Fibroblast of lung (primary cell): ENCODE measurements around the gene IRAG1. TPM values are rescaled to one million over a fixed set of nuclear protein-coding genes. Genes with fewer than 3 reads are reported as not detected.

Source experiments
- DNase-seq, 2 donors: peaks; one replicate each; pipeline versions ENCODE4 v3.0.0 to v3.0.0-alpha.2; 2010; ENCODE audit warnings: low read depth in 2 of 2
- H2AFZ ChIP-seq: 2 replicates; pipeline ENCODE4 v1.5.1; 2012; ENCODE audit warnings: low read length, control low read depth, inconsistent platforms
- H3K27ac ChIP-seq: 2 replicates; pipeline ENCODE4 v1.5.1; 2011; ENCODE audit warnings: low read length, control low read depth; ENCODE audit not compliant: insufficient read depth
- H3K27me3 ChIP-seq: 2 replicates; pipeline ENCODE4 v1.5.1; 2011; ENCODE audit warnings: mild to moderate bottlenecking, low read length; ENCODE audit not compliant: control insufficient read depth, insufficient read depth
- H3K36me3 ChIP-seq: 2 replicates; pipeline ENCODE4 v1.5.1; 2011; ENCODE audit warnings: low read length; ENCODE audit not compliant: control insufficient read depth, insufficient read depth
- H3K4me1 ChIP-seq: 2 replicates; pipeline ENCODE4 v1.5.1; 2011; ENCODE audit warnings: low read length; ENCODE audit not compliant: control insufficient read depth, insufficient read depth; ENCODE audit errors: extremely low read depth
- H3K4me2 ChIP-seq: 2 replicates; pipeline ENCODE4 v1.5.1; 2011; ENCODE audit warnings: low read length, control low read depth; ENCODE audit not compliant: insufficient read depth; ENCODE audit errors: extremely low read depth
- H3K4me3 ChIP-seq, 4 experiments: fragments of 200-600 bp in 1 of 4; sonication (generic) in 1 of 4; replicated peaks in 1 of 4; 2 replicates each; pipeline ENCODE4 v1.5.1; 2011 to 2016; ENCODE audit warnings: low read length in 4 of 4, low read depth in 3 of 4, mild to moderate bottlenecking in 3 of 4, control low read depth in 2 of 4, inconsistent platforms in 1 of 4, mixed read lengths in 1 of 4; ENCODE audit not compliant: insufficient read depth in 1 of 4; ENCODE audit errors: control extremely low read depth in 1 of 4
- H3K79me2 ChIP-seq: 2 replicates; pipeline ENCODE4 v1.5.1; 2012; ENCODE audit warnings: mild to moderate bottlenecking, low read length, inconsistent platforms; ENCODE audit not compliant: control insufficient read depth, insufficient read depth
- H3K9ac ChIP-seq: 2 replicates; pipeline ENCODE4 v1.5.1; 2011; ENCODE audit warnings: mild to moderate bottlenecking, low read length, control low read depth; ENCODE audit not compliant: insufficient read depth
- H3K9me3 ChIP-seq: 2 replicates; pipeline ENCODE4 v1.5.1; 2012; ENCODE audit warnings: low read depth, low read length; ENCODE audit not compliant: control insufficient read depth, insufficient read depth
- H4K20me1 ChIP-seq: 2 replicates; pipeline ENCODE4 v1.5.1; 2011; ENCODE audit warnings: low read length; ENCODE audit not compliant: control insufficient read depth, insufficient read depth; ENCODE audit errors: extremely low read depth
- CTCF ChIP-seq, 2 donors: IDR thresholded peaks in 1 of 2; conservative IDR thresholded peaks in 1 of 2; 1 replicate in 1 of 2; 2 replicates in 1 of 2; pipeline ENCODE4 v1.5.1; 2011 to 2012; ENCODE audit warnings: low read length in 2 of 2, control low read depth in 1 of 2, inconsistent platforms in 1 of 2, low read depth in 1 of 2, mild to moderate bottlenecking in 1 of 2
- EZH2 ChIP-seq: IDR thresholded peaks from 2 replicates; pipeline ENCODE4 v1.5.1; 2012; ENCODE audit warnings: low read length, control low read depth, mild to moderate bottlenecking; ENCODE audit errors: missing control alignments
- polyA plus RNA-seq, 2 donors: library from polyadenylated mRNA; depleted of rRNA in 1 of 2; stranded (reverse) in 1 of 2; unstranded in 1 of 2; fragments of >200 nt; gene quantifications; 2 replicates each; pipeline ENCODE4 v1.2.1, GENCODE V29; 2011 to 2012; ENCODE audit warnings: missing spikeins in 1 of 2
- total RNA-seq: library from RNA; depleted of rRNA; stranded (reverse); fragments of >200 nt; gene quantifications from 2 replicates; pipeline ENCODE4 v1.2.1, GENCODE V29; 2014

The IRAG1 gene
- total and polyA plus RNA-seq, 2 donors (not counting 1 experiment from before 2014, with no cell fraction given): 55.5 to 90.0 TPM

- Histone ChIP-seq H3K79me2 (no peaks in the 10 kb centered on the region), H4K20me1 (no peaks in the 10 kb centered on the region), H3K36me3 (peaks cover 10% of the 10 kb centered on the region), H3K27ac (no peak overlapping the region), H3K4me3 (no peak overlapping the region), H3K4me1 (peaks cover 37% of the 10 kb centered on the region), H3K4me2 (no peak overlapping the region), H3K27me3 (no peaks in the 10 kb centered on the region), H2AFZ (no peak overlapping the region), H3K9me3 (no peaks in the 10 kb centered on the region), H3K9ac (no peak overlapping the region)
- no peak for DNase-seq
- no peak for TF ChIP-seq CTCF (conservative IDR thresholded peaks at IDR 0.05 in 1 of 2, IDR thresholded peaks at IDR 0.05 in 1 of 2; ENCODE audit: low read depth in 1 of 2, low read length in 2 of 2)
- TF ChIP-seq EZH2: no peak
Observed at GRCh38 chr11:10653261-10653660, 40.3 kb downstream of the IRAG1 start.

GRCh38 chr11:10651656-10652361 is 41.7 kb downstream of the IRAG1 start:
- no peak overlapping the region for H3K27ac ChIP-seq
- H4K20me1 ChIP-seq: no peaks in the 10 kb centered on the region
- H3K9me3 ChIP-seq: no peaks in the 10 kb centered on the region
- no peak overlapping the region for H2AFZ ChIP-seq
- no peak overlapping the region for H3K4me2 ChIP-seq
- H3K9ac ChIP-seq: no peak overlapping the region
- peaks cover 27% of the 10 kb centered on the region for H3K4me1 ChIP-seq
- no peaks in the 10 kb centered on the region for H3K79me2 ChIP-seq
- TF ChIP-seq CTCF (conservative IDR thresholded peaks at IDR 0.05 in 1 of 2, IDR thresholded peaks at IDR 0.05 in 1 of 2; ENCODE audit: low read depth in 1 of 2, low read length in 2 of 2): no peak
- TF ChIP-seq EZH2: no peak
- H3K36me3 ChIP-seq: peaks cover 7% of the 10 kb centered on the region
- no peaks in the 10 kb centered on the region for H3K27me3 ChIP-seq
- DNase-seq: peak in 1 of 2 donors; percentile 41
- no peak overlapping the region for H3K4me3 ChIP-seq

- Histone ChIP-seq H3K4me2 (no peak overlapping the region), H3K36me3 (peaks cover 7% of the 10 kb centered on the region), H3K9ac (no peak overlapping the region), H3K4me1 (peaks cover 16% of the 10 kb centered on the region), H3K9me3 (no peaks in the 10 kb centered on the region), H4K20me1 (no peaks in the 10 kb centered on the region), H3K27ac (no peak overlapping the region), H3K79me2 (no peaks in the 10 kb centered on the region), H3K4me3 (no peak overlapping the region), H2AFZ (no peak overlapping the region), H3K27me3 (no peaks in the 10 kb centered on the region)
- DNase-seq: no peak
- TF ChIP-seq EZH2 (no peak), CTCF (conservative IDR thresholded peaks at IDR 0.05 in 1 of 2, IDR thresholded peaks at IDR 0.05 in 1 of 2; ENCODE audit: low read depth in 1 of 2, low read length in 2 of 2) (no peak)
Observed at GRCh38 chr11:10650630-10651029, 42.9 kb downstream of the IRAG1 start.
